GM12878 (cell line): ENCODE measurements around the gene PPFIBP1.

Experiments
- CBFB ChIP-seq: IDR thresholded peaks from 2 replicates; pipeline ENCODE4 v1.6.1; 2016; ENCODE audit warnings: antibody characterized with exemption, low read depth
- CEBPB ChIP-seq, 2 experiments: fragments of 150-350 bp in 1 of 2; IDR thresholded peaks; 2 replicates each; pipeline ENCODE4 v1.6.1; 2012 to 2014; ENCODE audit warnings: low read depth in 2 of 2, low read length in 2 of 2, borderline replicate concordance in 1 of 2, inconsistent platforms in 1 of 2
- CTCF ChIP-seq, 3 experiments: IDR thresholded peaks in 2 of 3; conservative IDR thresholded peaks in 1 of 3; 2 replicates each; pipeline ENCODE4 v1.5.1; 2011; ENCODE audit warnings: low read depth in 3 of 3, low read length in 3 of 3, mild to moderate bottlenecking in 3 of 3, control low read depth in 2 of 3, moderate library complexity in 2 of 3, inconsistent platforms in 1 of 3, mixed read lengths in 1 of 3; ENCODE audit not compliant: control insufficient read depth in 2 of 3, insufficient read depth in 1 of 3; ENCODE audit errors: extremely low read depth in 1 of 3
- NFYB ChIP-seq: IDR thresholded peaks from 2 replicates; pipeline ENCODE4 v1.6.1; 2011; ENCODE audit warnings: low read depth, mild to moderate bottlenecking, low read length, improper control_type of control experiment, moderate library complexity; ENCODE audit not compliant: insufficient read depth
- PBX3 ChIP-seq: IDR thresholded peaks from 2 replicates; pipeline ENCODE4 v1.6.1; 2011; ENCODE audit warnings: mild to moderate bottlenecking, low read depth, low read length, moderate library complexity; ENCODE audit not compliant: insufficient replicate concordance
- POLR2A ChIP-seq: IDR thresholded peaks from 2 replicates; pipeline ENCODE4 v1.6.1; 2011; ENCODE audit warnings: low read depth, mild to moderate bottlenecking, low read length
- SIN3A ChIP-seq: IDR thresholded peaks from 2 replicates; pipeline ENCODE4 v1.6.1; 2012; ENCODE audit warnings: low read depth, low read length, improper control_type of control experiment
- SP1 ChIP-seq: IDR thresholded peaks from one replicate; pipeline ENCODE4 v1.6.1; 2011; ENCODE audit warnings: low read depth, low read length
- TAF1 ChIP-seq: IDR thresholded peaks from 2 replicates; pipeline ENCODE4 v1.6.1; 2011; ENCODE audit warnings: mild to moderate bottlenecking, low read depth, low read length, borderline replicate concordance

DNA sequence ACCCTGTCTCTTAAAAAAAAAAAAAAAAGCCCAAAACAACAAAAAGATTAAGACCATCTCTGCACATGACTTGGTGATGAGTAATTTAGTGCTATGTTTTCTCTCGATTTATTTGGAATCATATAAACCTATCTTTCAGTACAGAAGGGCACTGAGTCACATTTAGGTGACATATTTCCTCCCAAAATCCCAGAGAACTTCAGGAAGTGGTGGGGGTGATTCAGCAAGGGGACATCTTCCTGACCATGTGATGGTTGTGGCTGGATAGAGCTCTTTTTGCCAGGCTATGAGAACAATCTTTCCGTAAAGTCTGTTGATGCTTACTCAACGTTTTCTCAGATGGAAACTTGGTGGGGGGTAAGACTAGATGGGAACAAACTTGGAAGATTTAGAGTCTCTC lies 50.0 kb downstream of the PPFIBP1 start:
- TF ChIP-seq CTCF (IDR thresholded peaks at IDR 0.05 in 2 of 3, conservative IDR thresholded peaks at IDR 0.05 in 1 of 3; ENCODE audit: control insufficient read depth in 2 of 3, extremely low read depth in 1 of 3, insufficient read depth in 1 of 3, low read depth in 3 of 3, low read length in 3 of 3) (no peak), POLR2A (no peak), TAF1 (no peak), SP1 (no peak), NFYB (no peak), SIN3A (no peak), CEBPB (IDR thresholded peaks at IDR 0.05; ENCODE audit: borderline replicate concordance in 1 of 2, low read depth in 2 of 2, low read length in 2 of 2) (no peak), CBFB (no peak), PBX3 (no peak)
